22Rv1 (cell line): ENCODE data around the gene RBSN.

Source experiments
- CTCF ChIP-seq: fragments of 450-650 bp; IDR thresholded peaks from 2 replicates; pipeline ENCODE4 v1.5.1; 2017; ENCODE audit warnings: mild to moderate bottlenecking
- ZFX ChIP-seq: fragments of 450-650 bp; IDR thresholded peaks from 2 replicates; pipeline ENCODE4 v1.6.1; 2017; ENCODE audit warnings: antibody characterized with exemption, borderline replicate concordance

GRCh38 chr3:15065550-15066007, 33.4 kb downstream of the RBSN start:
- TF ChIP-seq CTCF (no peak), ZFX (no peak)
